IMR-90 (cell line): ENCODE measurements around the gene CLEC16A. TPM values are rescaled to one million over a fixed set of nuclear protein-coding genes. Genes with fewer than 3 reads are reported as not detected.

Experiments
- ATAC-seq: fragments of 200-7000 bp; cut with Tn5 transposase; 2 replicates; pipeline ENCODE4 v1.9.1; 2020; ENCODE audit warnings: low read depth, mild to moderate bottlenecking, moderate library complexity
- BruUV-seq: library from RNA; stranded (reverse); fragments of 400-500 nt; replicated peaks from 2 replicates; lab custom pipeline; 2021; lab: Mats Ljungman, UMichigan
- CTCF ChIA-PET: fragments of 300-600 bp; formaldehyde crosslinking; extraction: SDS; loops from one replicate; lab custom pipeline; 2021; ENCODE audit warnings: antibody characterized with exemption; lab: Yijun Ruan, JAX
- POLR2A ChIA-PET: fragments of 300-600 bp; sonication (Branson Sonifier 250); formaldehyde crosslinking; loops from one replicate; lab custom pipeline; 2022; ENCODE audit warnings: antibody characterized with exemption; ENCODE audit not compliant: unreplicated experiment; lab: Charles Lee
- DNase-seq: peaks from one replicate; pipeline ENCODE4 v3.0.0; 2013
- H2AFZ ChIP-seq: replicated peaks from 2 replicates; pipeline ENCODE3; 2013; ENCODE audit warnings: low read length, mild to moderate bottlenecking; ENCODE audit not compliant: poor library complexity
- H2AK5ac ChIP-seq: 2 replicates; pipeline ENCODE4 v1.6.1; 2013; ENCODE audit warnings: low read depth, low read length, inconsistent platforms
- H2AK9ac ChIP-seq: replicated peaks from 2 replicates; pipeline ENCODE3; 2013; ENCODE audit warnings: mild to moderate bottlenecking, low read depth, low read length, moderate library complexity; ENCODE audit not compliant: poor library complexity
- H2BK120ac ChIP-seq: 2 replicates; pipeline ENCODE4 v1.6.1; 2013; ENCODE audit warnings: low read depth, low read length, inconsistent platforms
- H2BK15ac ChIP-seq: 3 replicates; pipeline ENCODE4 v1.6.1; 2013; ENCODE audit warnings: low read depth, low read length, inconsistent platforms
- H2BK20ac ChIP-seq: 2 replicates; pipeline ENCODE4 v1.6.1; 2013; ENCODE audit warnings: low read depth, mild to moderate bottlenecking, inconsistent platforms, low read length, moderate library complexity
- H2BK5ac ChIP-seq: 2 replicates; pipeline ENCODE4 v1.6.1; 2013; ENCODE audit warnings: mild to moderate bottlenecking, low read depth, low read length, inconsistent platforms; ENCODE audit not compliant: poor library complexity, severe bottlenecking
- H3K14ac ChIP-seq: replicated peaks from 2 replicates; pipeline ENCODE4 v1.6.1; 2013; ENCODE audit warnings: low read depth, low read length, inconsistent platforms
- H3K18ac ChIP-seq: 2 replicates; pipeline ENCODE4 v1.6.1; 2013; ENCODE audit warnings: low read depth, low read length, control low read depth
- H3K23ac ChIP-seq: 2 replicates; pipeline ENCODE4 v1.6.1; 2013; ENCODE audit warnings: low read depth, low read length, inconsistent platforms
- H3K27ac ChIP-seq: 2 replicates; pipeline ENCODE4 v1.5.1; 2013; ENCODE audit warnings: mild to moderate bottlenecking, control low read depth, low read length; ENCODE audit not compliant: insufficient read depth
- H3K27me3 ChIP-seq: 2 replicates; pipeline ENCODE4 v1.6.1; 2013; ENCODE audit warnings: low read length; ENCODE audit not compliant: control insufficient read depth, insufficient read depth
- H3K36me3 ChIP-seq: 2 replicates; pipeline ENCODE4 v1.6.1; 2013; ENCODE audit warnings: low read length, mixed read lengths; ENCODE audit not compliant: control insufficient read depth, insufficient read depth
- H3K4ac ChIP-seq: 2 replicates; pipeline ENCODE4 v1.6.1; 2013; ENCODE audit warnings: low read depth, low read length, inconsistent platforms
- H3K4me1 ChIP-seq: 2 replicates; pipeline ENCODE4 v1.6.1; 2013; ENCODE audit warnings: low read length, mixed read lengths; ENCODE audit not compliant: control insufficient read depth, insufficient read depth
- H3K4me2 ChIP-seq: 2 replicates; pipeline ENCODE4 v1.6.1; 2013; ENCODE audit warnings: low read depth, mild to moderate bottlenecking, control low read depth, low read length, moderate library complexity
- H3K4me3 ChIP-seq: 2 replicates; pipeline ENCODE4 v1.5.1; 2013; ENCODE audit warnings: low read depth, mild to moderate bottlenecking, control low read depth, low read length, moderate library complexity; ENCODE audit not compliant: insufficient read depth
- H3K56ac ChIP-seq: 2 replicates; pipeline ENCODE4 v1.6.1; 2013; ENCODE audit warnings: low read length, inconsistent platforms; ENCODE audit not compliant: insufficient read depth; ENCODE audit errors: extremely low read depth
- H3K79me1 ChIP-seq, 2 experiments: 2 replicates each; pipeline ENCODE4 v1.6.1; 2013; ENCODE audit warnings: low read length in 2 of 2, inconsistent platforms in 1 of 2, low read depth in 1 of 2
- H3K9ac ChIP-seq: 2 replicates; pipeline ENCODE4 v1.6.1; 2013; ENCODE audit warnings: low read depth, low read length, control low read depth
- H3K9me1 ChIP-seq: 2 replicates; pipeline ENCODE4 v1.6.1; 2013; ENCODE audit warnings: low read length, inconsistent platforms; ENCODE audit not compliant: insufficient read depth
- H3K9me3 ChIP-seq: 2 replicates; pipeline ENCODE4 v1.6.1; 2013; ENCODE audit warnings: low read length; ENCODE audit not compliant: control insufficient read depth, insufficient read depth
- H4K20me1 ChIP-seq: 2 replicates; pipeline ENCODE4 v1.6.1; 2013; ENCODE audit warnings: low read length, inconsistent platforms; ENCODE audit not compliant: insufficient read depth
- H4K5ac ChIP-seq: 2 replicates; pipeline ENCODE4 v1.6.1; 2013; ENCODE audit warnings: mild to moderate bottlenecking, low read depth, low read length, control low read depth
- H4K8ac ChIP-seq, 2 experiments: 2 replicates each; pipeline ENCODE4 v1.6.1; 2013; ENCODE audit warnings: low read depth in 2 of 2, low read length in 2 of 2, control low read depth in 1 of 2, inconsistent platforms in 1 of 2
- H4K91ac ChIP-seq: 2 replicates; pipeline ENCODE4 v1.6.1; 2013; ENCODE audit warnings: low read depth, low read length, inconsistent platforms; ENCODE audit not compliant: insufficient read depth
- CHD1 ChIP-seq: IDR thresholded peaks from 2 replicates; pipeline ENCODE4 v1.6.1; 2012; ENCODE audit warnings: low read depth, low read length, improper control_type of control experiment
- WGBS, 2 experiments: methylation state at CpG; one replicate each; pipeline versions ENCODE4 v1.1.5 to v1.1.7; 2013; ENCODE audit warnings: missing lambda C conversion rate in 2 of 2; ENCODE audit not compliant: insufficient read length in 1 of 2; ENCODE audit errors: extremely low coverage in 2 of 2; 5-methylcytosine and 5-hydroxymethylcytosine counted together
- dilution Hi-C: fragments of 300-500 bp; cut with HindIII; formaldehyde crosslinking; loops from one replicate; pipeline ENCODE4 v1.14.3; 2018; ENCODE audit warnings: low sequenced_read_pairs; ENCODE audit not compliant: unreplicated experiment
- in situ Hi-C: fragments of 300-500 bp; cut with MboI; formaldehyde crosslinking; loops from 3 replicates; pipeline ENCODE4 v1.14.3; 2019; ENCODE audit warnings: low sequenced_read_pairs, inconsistent platforms, mixed read lengths
- intact Hi-C: fragments of 100-400 bp; cut with micrococcal nuclease; formaldehyde crosslinking; loops from 2 replicates; pipeline ENCODE4 v1.10.0; 2022
- polyA plus RNA-seq, 3 experiments: library from polyadenylated mRNA; depleted of rRNA; stranded (reverse); fragments of >200 nt; gene quantifications; 2 replicates each; pipeline ENCODE4 v1.2.3, GENCODE V29; 2012; ENCODE audit warnings: low replicate concordance in 1 of 3
- total RNA-seq: library from RNA; depleted of rRNA; stranded (reverse); fragments of >200 nt; gene quantifications from 2 replicates; pipeline ENCODE4 v1.2.3, GENCODE V29; 2012
- TF ChIP-seq, protein P1 (sequence below): fragments of 150-350 bp; IDR thresholded peaks from 2 replicates; pipeline ENCODE4 v1.6.1; 2016; ENCODE audit warnings: low read depth, mild to moderate bottlenecking, low read length, moderate library complexity, borderline replicate concordance

The CLEC16A gene
- total and polyA plus RNA-seq, 2 of the 4 experiments (the other 2 are of a cell fraction): 15.9 to 16.5 TPM

DNA sequence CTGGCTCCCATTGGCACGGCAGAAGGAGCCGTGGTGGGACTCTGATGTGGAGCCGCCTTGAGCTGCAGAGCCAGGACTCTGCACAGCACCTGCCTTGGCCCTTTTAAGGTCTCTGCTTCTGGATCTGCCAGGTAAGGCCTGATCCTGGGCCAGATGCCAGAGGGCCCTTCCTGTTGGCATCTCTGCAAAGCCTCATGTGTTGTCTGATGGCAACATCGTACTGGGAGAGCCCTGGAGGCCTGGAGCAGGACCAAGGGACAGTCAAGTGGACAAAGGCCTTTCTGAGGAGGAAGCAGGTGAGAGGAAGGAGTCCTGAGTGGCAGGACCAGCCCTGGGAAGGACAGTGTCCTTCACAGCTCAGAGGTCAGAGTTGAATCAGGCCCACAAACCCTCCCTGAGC lies 285.5 kb downstream of the CLEC16A start:
- ChIA-PET CTCF (no interaction called here), POLR2A (no interaction called here)
- no peak overlapping the region for H3K14ac ChIP-seq
- H3K23ac ChIP-seq: no peak overlapping the region
- H3K4me3 ChIP-seq: no peak overlapping the region
- H3K79me1 ChIP-seq: no peaks in the 10 kb centered on the region
- no peak overlapping the region for H2AFZ ChIP-seq
- in situ Hi-C loops (no loop called here), intact Hi-C loops (no loop called here), dilution Hi-C loops (no loop called here)
- no TSS peak for BruUV-seq
- no peak overlapping the region for H4K91ac ChIP-seq
- H3K56ac ChIP-seq: no peak overlapping the region
- no peak overlapping the region for H3K9ac ChIP-seq
- H2AK5ac ChIP-seq: no peak overlapping the region
- no peak for ATAC-seq
- H4K20me1 ChIP-seq: no peaks in the 10 kb centered on the region
- no peak overlapping the region for H2AK9ac ChIP-seq
- 80% methylated on average over 4 of the region's 4 CpGs; no CpG with 5 or more reads in 1 of the 2 experiments for WGBS, 2 experiments
- H3K4ac ChIP-seq: no peak overlapping the region
- no peak overlapping the region for H2BK5ac ChIP-seq
- H2BK15ac ChIP-seq: no peak overlapping the region
- H3K4me2 ChIP-seq: no peak overlapping the region
- DNase-seq: no peak
- no peak overlapping the region for H3K18ac ChIP-seq
- TF ChIP-seq, protein P1, sequence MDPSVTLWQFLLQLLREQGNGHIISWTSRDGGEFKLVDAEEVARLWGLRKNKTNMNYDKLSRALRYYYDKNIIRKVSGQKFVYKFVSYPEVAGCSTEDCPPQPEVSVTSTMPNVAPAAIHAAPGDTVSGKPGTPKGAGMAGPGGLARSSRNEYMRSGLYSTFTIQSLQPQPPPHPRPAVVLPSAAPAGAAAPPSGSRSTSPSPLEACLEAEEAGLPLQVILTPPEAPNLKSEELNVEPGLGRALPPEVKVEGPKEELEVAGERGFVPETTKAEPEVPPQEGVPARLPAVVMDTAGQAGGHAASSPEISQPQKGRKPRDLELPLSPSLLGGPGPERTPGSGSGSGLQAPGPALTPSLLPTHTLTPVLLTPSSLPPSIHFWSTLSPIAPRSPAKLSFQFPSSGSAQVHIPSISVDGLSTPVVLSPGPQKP: no peak
- no peak for TF ChIP-seq CHD1
- no peak overlapping the region for H3K27ac ChIP-seq
- H3K9me3 ChIP-seq: no peaks in the 10 kb centered on the region
- no peak overlapping the region for H4K8ac ChIP-seq
- H3K9me1 ChIP-seq: no peaks in the 10 kb centered on the region
- H4K5ac ChIP-seq: no peak overlapping the region
- H3K36me3 ChIP-seq: no peaks in the 10 kb centered on the region
- no peak overlapping the region for H2BK20ac ChIP-seq
- no peaks in the 10 kb centered on the region; the same call in 1 of the 2 replicates for H3K27me3 ChIP-seq
- H2BK120ac ChIP-seq: no peak overlapping the region
- H3K4me1 ChIP-seq: peaks cover 4% of the 10 kb centered on the region; the same call in 1 of the 2 replicates
